Effector CD4-positive, alpha-beta T cell (primary cell): Measurements from ENCODE around the gene TRIM31.
A peak's percentile ranks its signal among the peaks of the same experiment; 100 is the strongest.

Experiments
- DNase-seq: peaks from one replicate; pipeline ENCODE4 v3.0.0-alpha.2; 2020

The TRIM31 gene

GRCh38 chr6:30111266-30111856, 1.5 kb downstream of the TRIM31 start:
- no peak for DNase-seq

- no peak for DNase-seq
Measured at GRCh38 chr6:30104661-30105060, 8.2 kb downstream of the TRIM31 start.

- DNase-seq = no peak
Measured at GRCh38 chr6:30103872-30104179, 9.1 kb downstream of the TRIM31 start.

- peak; percentile 75 for DNase-seq
Measured at GRCh38 chr6:30102970-30103871, 9.7 kb downstream of the TRIM31 start.

GRCh38 chr6:30102414-30102969, 10.4 kb downstream of the TRIM31 start:
- no peak for DNase-seq

DNA sequence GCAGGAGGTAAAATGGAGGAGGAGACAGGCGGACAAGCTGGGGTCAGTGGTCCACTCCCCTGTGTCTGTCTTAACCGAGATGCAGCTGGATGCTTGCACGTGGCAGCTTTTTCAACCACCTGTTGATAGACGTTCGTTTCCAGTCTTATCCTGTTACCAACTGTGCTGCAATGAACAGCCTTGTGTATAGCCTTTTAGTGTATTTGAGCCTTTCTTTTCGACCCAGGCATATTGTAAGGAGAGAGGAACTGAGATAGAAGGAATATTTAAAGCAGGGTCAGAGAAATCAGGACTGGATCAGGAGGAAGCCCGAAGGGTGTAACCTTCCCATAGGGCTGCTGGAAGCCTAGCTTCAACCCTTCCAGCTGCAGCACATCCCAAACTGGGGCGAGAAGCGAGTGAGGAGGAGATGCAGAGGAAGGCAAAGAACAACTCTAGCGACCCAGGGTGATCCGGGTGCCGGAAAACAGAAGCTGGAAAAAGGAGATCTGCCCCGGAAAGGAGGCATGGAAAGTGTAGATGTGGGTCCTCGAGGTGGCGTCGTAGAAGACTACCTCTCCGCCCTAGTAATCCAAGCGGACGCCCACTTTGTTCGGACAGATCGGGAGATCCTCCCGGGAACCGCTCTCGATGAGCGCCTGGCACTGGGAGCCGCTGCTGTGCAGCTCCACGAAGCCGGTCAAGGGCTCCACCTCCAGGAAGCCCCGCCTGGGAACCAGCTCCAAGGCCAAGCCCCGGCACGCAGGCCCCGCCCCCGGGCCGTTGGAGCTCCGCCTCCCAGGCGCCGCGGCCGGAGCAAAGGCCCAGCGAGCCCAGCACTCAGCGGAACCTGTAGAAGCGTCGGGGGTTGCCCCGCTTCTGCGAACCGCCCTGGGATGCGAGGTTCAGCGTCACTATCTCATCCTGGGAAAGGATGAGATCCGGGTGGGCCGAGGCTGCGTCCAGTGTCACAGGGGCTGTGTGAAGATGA, 11.2 kb downstream of the TRIM31 start:
- peak; percentile 53 for DNase-seq

DNA sequence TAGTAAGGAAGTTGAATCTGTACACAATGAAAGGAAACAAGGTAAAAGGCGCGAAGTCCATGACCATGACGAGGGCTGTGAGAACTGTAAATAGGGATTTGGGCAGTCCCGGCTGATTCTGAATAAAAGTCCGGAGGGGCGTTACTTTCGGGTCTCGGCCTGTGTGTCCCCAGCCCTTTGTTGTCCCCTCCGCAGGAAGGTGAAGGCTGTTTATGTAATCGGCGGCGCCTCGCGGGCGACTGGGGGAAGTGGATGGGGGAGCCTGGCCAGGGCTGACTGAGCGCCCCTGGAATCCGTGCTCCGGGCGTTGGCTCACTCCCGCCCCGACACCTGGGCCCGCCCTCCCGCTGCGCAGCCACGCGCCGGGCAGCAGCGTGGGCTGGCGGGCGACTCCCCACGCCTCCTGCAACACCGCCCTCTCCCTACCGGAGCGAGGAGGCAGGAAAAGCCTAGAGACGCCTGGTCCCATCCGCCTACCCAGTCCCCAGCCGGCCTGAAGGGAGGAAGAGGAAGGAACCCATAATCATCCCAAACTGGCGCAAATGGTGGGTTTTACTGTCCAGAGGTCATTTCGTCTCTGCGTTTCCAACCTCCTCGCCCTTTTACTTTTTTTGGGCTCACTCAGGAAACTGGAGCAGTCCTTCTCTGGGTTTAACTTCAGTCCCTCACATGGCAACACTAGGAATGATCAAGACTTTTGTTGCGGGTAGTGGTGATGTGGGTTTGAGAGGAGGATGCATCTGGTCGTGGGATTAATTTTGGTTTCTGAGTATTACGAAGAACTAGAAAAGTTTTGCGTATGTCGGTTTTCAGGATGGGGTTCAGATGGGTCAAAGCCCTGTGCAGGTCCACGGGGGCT, 12.1 kb downstream of the TRIM31 start:
- no peak for DNase-seq

DNA sequence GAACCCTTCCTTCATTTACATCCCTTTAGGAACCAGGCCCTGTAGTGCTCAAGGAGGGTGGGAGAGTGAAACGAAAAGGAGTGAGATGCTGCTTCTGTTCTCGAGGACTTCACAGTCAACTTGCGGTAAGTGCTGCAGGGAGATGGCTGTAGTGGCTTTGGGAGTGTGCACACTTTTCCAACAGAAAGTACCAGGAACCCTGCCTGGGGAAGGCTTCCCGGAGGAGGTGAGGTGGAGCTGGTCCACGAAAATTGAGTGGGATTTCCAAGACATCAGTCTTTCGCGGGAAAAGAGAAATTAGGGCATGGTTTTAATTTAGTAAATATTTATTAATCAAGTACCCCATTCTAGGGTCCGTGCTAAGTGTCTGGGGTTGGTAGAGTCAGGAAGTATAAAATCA, 12.7 kb downstream of the TRIM31 start:
- DNase-seq = no peak

- no peak for DNase-seq
Measured at GRCh38 chr6:30097902-30098768, 14.8 kb downstream of the TRIM31 start.

DNA sequence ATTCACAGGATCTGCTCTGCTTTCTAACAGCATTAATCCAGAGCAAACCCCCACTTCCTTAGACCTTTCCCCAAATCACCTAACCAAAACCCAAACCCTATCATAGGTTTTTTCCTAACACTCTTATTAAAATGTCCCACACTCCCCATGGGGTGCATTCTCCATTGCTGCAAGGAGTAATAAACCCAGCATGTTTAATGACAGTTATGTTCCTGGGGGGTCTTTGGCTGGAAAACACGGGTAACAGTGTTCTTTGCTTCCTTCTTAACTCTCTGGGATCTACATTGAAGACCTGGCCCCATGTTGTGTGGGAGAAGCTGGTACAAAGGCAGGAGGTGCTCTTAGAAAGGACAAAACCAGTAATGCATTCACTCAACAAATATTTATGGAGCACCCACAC, 16.1 kb downstream of the TRIM31 start:
- no peak for DNase-seq

DNA sequence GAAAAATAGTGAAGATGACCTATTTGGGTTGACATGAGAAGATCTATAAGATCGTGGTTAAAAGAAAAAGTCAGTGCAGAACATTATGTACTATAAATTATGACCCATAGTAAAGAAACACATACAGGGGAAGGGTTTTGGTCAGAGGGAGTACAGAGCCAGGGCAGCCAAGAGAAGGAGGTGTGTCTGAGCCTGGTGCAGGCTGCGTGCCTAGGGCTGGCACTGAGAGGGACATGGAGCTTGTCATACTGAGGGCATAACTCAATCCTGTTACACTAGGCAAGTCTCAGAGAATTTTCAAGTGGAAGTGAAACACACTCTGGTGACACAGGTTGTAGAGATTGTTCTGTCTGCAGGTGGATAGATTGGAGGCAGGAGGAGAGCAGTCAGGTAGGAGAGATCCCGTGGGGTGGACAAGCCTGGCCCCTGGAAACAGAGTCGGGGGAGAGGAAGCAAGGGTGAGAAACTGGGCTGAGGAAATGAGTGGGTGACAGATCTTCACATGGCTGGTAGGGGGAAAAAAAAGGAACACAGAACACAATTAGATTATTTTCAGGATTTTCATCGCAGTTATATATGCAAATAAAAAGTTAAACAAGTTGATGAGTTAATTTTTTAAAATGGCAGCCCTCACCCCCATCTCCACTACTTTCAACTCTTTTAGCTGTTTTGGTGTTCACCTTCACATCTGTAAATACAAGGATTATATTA, 18.8 kb downstream of the TRIM31 start:
- DNase-seq = no peak

DNA sequence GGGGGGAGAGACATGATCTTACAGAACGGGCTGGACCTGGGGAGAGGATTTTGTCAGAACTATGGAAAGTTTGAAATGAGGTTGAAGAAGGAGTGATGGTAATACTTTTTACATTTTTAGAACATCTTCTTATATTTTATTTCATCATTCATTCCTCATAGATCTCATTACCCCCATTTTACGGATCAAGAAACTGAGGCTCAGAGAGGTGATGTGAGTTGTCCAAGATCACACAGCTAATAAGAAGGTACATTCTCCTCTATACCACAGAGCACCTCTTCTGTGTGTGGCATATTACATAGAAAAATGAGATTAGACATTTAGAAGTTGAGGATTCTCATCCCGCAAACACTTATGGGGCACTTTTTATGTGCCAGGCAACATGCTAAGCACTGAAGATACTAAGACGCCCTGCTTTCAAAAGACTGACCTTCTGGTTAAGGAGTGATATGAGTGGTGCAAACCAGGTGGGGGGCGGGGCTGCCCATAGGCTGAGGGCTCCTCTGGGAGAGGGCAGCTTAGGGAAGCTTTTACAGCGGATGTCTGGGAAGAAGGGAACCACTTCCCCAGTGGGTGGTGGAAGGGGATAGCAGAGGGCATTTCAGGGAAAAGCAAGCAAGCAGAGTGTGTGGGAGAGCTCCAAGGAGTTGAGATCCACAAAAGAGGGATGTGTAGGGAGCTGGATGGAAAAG, 19.9 kb downstream of the TRIM31 start:
- DNase-seq = no peak

DNA sequence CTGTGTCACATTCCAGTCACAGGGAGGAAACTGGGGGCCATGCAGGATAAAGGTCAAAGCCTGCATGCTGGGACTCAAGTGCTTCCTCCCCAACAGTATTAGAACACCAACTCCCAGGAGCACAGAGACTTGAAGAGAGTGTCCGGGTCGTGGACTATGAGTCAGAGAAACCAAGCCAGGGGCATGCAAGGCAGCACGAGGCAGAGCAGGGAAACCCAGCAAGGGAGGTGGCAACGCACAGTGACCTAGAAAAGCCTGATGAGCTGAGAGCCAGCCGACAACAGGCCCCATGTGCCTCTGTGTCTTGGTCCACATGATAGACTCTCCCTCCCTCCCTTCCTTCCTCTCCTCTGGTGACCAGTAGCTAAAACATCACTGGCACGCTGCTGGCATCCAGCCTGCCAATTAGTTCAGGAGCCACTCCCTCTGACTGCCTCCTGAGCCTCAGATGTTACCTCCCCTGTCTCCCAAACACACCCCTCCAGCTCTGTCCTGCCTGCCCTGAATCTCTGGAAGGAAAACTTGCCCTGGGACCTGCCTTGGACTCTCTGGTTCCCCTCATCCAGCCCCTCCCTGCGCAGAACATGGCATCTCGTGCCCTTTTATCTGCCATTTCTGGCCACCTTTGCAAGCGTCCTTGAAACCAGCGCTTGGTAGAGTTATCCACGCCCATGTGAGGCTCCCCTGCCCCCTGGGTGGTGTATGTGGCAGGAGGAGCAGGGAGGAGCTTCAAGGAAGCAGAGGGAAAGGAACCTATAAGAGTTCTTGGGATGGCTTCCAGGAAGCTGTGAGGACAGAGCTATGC, 21.1 kb downstream of the TRIM31 start:
- no peak for DNase-seq

DNA sequence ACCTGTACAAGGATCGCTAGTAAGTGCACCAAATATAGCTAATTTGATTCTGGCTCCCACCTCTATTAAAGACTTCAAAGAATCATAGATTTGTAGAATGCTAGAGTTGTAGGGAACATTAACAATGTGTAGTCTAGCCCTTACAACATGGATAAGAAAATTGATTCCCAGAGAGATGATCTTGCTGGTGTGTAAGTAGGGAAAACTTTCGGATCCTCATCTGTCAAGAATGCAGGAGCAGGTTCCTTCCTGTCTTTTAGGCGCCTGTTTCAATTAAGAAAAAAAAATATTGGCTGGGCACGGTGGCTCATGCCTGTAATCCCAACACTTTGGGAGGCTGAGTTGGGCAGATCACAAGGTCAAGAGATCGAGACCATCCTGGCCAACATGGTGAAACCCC, 25.0 kb downstream of the TRIM31 start:
- DNase-seq = no peak

DNA sequence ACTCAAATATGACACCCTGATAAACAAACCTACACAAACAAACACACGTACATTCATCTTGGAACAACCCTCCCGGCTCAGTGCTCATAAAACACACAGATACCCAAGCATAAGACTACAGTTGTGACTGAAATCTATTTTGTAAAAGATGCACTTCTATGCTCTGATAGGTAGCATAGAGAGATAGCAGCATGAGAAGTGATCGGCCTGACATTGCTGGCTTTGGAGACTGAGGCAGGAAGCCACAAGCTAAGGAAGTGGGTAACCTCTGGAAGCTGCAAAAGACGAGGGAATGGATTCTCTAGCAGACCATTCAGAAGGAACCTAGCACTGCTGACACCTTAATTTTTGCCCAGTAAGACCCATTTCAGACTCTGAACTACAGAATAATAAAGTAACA, 35.7 kb downstream of the TRIM31 start:
- DNase-seq = no peak

- no peak for DNase-seq
Measured at GRCh38 chr6:30075790-30076732, 36.8 kb downstream of the TRIM31 start.

GRCh38 chr6:30075094-30075789, 37.6 kb downstream of the TRIM31 start, which contains the start of gene RNF39:
Gene RNF39, minus strand, starts transcription at chr6:30075769. Its CDS starts 184 bp downstream, at chr6:30075585.
- DNase-seq = no peak
